CD4-positive, alpha-beta T cell treated with Interleukin-21 for 1 hour (primary cell): ENCODE results near the gene GLCE.

ENCODE experiments used
- DNase-seq: peaks from one replicate; pipeline ENCODE4 v3.0.0-alpha.2; 2020

The GLCE gene

DNA sequence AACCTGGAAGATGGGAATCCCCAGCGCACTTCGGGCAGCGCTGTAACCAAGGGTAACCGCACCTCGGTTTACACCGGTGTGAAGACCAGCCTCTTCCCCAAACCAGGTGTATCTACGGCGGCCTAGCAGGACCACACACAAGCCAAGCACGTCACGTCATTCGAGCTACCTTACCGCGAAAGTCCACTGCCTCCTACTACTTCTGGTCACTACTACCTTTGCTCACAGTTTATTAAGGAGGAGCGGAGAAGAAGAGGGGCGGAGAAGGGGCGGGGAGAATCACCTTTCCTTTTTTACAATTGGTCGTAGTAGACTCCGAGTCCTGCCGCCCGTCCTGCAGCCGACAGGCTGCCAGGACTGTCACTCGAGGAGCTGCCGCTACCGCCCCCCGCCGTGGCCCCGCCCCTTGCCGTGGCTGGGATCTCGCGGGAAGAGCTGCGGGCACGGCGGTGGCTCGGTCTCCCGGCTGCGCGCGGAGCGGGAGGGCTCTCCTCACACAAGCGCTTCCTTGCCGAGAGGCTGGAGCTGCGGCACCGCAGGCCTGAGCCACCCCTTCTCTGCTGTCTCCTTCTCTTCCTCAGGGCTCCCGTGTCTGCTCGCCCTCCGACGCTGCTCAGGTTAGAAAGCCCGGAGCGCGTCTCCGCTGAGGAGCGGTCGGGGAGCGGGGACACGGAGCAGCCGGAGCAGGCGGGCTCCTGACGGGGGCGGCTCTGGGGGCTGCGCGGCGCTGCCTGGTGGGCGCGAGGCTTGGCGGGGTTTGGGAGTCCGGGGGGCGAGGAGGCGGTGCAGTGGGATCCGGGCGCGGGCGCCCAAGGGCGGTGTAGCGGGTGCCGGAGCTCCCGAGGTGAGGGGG, at the start of gene GLCE:
GLCE (plus strand) TSS at position 495 of the 853 bp plus-strand sequence. CDS start 95,172 bp downstream, outside the sequence.
- DNase-seq: peak; percentile 94

DNA sequence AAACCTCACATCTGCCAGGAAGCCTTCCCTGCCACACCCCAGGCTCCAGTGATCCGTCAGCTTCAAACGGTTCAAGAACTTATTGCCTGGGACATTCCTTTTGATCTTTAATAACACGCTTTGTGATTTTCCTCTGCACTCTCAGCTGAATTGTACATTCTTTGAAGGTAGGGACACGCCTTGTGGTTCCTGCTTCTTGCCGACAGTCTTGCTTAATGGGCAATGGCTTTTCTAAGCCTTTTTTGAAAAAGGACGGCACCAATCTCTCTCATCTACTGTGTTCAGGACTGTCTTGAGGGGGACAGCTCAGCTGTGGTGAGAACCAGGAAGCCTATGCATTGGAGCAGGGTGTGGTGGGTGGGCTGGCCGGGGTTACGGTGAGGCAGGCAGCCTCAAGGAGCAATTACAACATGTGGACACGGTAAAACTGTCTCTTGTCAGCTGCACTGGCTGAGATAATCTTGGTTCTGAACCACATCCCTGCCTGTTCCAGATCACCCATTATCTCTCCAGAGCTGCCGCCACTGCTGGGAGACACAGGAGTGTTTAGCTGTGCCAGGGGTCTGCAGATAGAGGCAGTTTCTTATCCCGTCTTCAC, 46.0 kb upstream of the GLCE start:
- no peak for DNase-seq

DNA sequence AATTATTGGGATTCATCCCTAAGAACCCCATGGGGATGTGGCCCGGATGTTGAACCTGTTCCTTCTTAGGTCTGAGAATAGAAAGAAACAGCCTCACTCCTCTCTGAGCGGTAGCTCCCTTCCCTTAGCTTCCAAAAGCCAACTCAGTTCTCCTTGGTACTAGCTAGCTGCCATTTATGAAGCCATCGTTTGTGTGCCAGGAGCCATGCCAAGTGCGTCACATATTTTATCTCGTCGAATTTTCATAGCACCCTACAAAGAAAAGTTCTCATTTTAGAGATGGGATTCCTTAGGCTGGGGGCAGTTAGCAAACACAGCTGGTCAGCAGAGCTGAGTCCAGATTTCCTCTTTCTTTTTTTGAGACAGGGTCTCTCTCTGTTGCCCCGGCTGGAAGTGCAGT, 45.4 kb upstream of the GLCE start:
- DNase-seq: no peak

DNA sequence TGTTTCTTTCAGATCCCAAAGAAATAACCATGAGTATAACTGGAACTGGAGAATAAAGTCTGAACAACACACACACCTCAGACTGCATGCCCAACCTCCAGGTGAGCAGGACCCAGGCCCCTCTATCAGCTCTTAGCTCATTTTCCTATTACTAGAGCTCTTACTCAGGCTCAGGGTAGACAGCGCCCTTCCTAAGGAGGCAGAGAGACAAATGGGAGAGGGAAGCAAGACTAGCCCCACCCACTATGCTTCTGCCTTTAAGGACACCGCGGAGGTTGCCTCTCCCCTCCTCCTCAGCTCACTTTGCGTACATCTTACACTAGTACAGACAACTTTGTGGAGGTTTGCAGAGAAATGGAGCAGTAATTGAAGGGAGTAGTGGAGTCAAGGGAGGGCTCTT, 44.0 kb upstream of the GLCE start:
- no peak for DNase-seq

DNA sequence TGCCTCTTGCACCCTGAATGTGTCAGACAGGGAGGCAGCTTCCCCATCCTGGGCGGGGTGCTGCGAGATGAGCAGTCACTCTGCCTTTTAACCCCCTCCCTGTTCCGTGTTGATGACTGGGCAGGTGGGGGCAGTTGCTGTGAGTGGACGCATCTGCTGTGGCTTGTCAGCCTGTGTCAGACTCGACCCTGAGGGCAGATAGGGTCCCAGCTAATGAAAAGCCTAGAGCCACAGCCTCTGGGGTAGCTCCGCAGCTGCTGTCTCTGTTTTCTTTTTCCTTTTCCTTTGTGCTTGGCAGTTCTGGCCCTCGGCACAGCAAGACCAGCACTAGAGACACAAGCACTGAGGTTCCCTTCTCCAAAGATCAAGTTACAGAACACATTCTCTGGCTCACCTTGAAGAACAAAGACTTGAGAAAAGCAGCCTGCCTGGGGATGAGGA, 43.0 kb upstream of the GLCE start:
- no peak for DNase-seq

DNA sequence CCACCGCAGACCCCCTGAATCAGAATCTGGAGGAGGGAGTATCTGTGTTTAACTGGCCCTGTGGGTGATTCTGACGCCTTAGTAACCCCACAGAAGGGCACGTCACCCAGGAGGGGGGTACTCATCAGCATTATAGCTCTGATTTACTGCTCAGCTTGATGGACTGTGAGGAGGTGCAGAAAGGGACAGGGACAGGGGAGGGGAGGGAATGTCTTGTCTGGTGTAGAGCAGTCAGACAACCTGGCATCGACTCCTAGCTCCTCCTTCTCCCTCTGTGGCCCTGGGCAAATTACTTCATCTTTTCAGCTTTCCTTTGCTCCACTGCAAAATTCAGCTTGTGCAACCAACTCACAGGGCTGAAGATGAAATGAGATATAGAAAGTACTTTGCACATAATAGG, 42.3 kb upstream of the GLCE start:
- DNase-seq: no peak

DNA sequence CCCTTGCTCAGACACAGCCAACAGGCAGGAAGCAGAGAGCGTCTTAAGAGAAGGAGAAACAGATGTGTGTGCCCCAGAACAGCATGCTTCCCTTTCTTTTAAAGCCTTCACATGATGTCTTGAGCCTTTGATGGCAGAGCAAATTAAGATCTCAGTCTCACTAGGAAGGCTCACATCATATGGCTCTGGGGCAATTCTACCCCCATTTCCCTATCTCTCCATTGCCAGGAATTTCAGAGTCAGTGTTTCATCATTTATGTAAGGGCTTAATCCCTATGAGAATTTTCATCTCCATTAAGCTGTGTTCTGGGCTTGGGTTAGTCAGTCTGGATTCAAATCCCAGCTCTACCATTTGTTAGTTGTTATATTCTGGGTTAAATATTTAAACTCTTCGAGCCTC, 41.4 kb upstream of the GLCE start:
- no peak for DNase-seq

DNA sequence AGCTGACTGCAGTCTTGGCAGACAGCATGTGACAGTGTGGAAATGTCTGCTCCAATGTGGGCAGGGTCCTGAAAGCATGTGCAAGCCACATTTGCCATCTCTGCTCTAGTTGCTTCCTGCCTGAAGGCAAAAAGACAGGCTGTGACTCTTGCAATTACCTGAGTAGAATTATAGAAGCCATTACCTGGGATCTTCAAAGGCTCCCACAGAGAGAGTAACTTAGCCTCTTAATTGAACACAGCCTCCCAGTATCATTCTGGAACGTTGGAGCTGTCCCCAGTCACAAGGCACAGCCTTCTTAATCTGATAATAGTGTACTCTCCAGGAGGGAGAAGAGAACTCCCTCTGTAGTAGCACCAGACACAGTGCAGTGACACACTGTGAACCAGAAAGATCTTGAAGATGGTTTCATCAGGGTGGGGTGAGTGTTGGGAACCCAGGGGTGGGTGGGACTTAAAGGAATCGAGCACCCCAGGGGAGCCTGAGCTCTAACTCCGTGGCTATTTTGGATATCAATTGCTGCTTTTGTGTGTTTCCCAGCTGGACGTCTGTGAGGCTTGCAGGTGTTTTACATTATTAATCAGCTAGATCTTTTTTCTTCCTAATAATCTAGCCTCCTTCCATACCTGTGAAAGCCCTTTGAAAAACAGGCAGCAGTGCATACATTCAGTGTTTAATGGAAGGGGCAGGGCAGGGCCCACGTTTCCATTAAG, 40.6 kb upstream of the GLCE start:
- no peak for DNase-seq

DNA sequence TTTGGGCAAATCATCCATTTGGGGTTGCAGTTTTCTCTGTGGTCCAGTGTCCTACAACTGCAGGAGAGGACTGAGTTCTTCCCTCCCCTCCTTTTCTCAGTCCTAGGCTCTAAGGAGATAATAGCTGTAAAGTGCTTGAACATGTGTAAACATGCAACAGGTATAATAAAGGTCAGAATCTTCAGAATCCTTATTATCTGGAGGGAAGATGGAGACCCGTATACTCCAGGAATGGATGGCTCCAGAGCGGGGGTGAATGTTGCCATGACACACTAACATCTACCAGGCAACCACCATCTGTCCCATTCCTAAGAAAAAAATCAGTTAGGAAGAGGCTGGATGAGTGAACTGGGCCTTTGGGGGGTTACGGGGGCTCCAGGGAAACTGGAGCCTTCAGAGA, 39.7 kb upstream of the GLCE start:
- no peak for DNase-seq

DNA sequence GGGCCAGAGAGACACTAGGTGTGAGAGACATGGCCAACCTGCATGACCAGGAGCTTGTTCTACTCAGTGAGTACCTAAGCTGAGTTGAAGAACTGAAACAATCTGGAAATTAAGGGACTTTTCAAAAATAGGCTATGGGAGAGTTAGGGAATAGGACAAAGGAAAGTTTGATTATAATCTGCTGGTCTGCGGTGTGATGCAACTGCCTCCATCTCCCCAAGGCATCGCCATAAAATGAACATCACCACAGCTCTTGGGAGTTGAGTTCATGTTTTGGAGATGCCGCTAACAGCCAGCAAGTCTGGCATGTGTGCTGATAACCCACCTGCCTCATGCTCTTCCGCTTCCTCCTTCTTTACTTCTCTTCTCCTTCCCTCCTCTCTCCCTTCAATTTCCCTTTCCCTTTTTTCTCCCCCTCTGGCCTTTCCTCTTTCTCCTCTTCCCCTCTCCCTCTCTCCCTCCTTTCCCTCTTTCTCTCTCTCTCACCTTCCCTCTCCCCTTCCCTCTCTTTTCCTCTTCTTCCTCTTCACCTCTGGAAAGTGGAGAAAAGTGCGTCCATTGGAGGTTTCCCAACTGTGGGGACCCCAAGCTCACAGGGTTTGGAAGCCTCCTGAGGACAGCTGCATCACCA, 39.1 kb upstream of the GLCE start:
- no peak for DNase-seq

DNA sequence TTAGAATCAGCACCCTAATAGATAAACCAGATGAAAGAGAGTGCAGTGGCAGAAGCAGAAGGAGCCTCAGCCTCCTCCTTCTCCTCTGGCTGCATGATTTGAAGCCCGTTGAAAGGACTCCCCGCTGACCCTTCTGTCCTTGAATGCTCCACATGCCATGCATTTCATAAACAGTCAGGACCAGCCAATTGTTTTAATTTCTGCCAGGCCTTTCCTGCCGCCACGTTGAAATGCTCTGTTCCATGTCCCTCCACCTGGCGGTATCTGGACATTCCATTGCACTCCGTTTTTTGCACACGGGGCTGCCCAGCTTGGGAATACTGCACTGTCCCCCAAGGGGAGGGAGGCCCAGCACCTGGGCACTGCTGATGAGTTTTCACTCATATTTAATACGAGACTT, 35.2 kb upstream of the GLCE start:
- DNase-seq: no peak

DNA sequence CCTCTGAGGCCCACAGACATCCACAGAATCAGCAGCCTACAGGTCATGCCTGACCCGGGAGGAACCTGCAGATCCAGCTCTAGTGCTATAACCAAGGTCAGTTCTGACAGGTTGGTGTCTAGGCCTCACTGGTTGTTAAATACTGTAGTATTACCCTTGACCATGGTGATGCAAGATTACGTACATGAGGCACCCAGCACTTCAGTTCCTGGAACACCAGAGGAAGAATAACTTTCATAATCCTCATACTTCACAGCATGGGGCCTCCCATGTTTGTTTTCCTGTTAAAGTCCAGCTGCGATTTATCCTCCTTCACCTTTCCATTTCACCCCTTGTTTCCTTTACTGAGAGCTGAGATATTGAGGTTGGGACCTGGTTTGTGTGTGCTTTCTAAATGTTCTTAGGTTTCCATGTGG, 34.4 kb upstream of the GLCE start:
- DNase-seq: no peak

DNA sequence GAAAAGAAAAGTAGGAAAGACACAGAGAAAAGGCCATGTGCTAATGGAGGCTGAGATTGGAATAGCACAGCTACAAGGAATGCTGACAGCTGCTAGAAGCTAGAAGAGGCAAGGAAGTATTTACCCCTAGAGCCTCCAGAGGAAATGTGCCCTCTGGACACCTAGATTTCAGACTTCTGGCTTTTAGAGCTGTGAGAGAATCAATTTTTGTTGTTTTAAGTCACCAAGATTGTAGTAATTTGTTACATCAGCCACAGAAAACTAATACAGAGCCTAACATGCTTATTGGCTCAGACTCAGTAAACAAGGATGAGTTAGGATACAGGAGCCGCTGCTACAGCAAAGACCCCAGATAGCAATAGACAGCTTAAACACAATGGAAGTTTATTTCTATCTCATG, 33.1 kb upstream of the GLCE start:
- no peak for DNase-seq

DNA sequence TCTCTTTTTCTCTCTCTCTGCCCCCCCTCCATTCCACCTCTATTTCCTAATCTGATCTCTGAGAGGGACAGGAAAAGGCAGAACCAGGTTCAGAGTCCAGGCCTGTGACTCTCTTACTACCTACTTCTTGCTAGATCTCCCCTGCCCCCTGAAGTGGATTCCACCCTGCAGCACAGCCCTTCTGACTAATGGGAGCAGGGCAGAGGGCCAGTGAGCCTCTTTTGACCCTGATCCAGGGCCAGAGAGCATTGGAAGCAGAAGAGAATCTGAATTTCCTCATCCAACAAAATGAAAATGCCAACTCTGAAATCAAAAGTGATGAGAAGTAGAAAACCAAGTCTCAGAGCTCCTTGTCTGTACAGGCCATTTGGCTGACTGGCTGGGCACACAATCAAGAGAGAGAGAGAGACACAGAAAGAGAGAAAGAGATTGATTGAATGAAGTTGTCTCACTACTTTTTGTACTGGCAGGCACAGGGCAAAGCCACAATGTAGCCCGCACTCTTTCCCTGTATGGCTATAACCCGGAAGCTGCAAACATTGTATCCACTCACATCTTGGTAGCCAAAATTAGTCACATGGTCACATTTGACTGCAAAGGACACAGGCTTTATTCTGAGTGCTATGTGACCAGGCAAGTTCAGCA, 31.6 kb upstream of the GLCE start:
- DNase-seq: no peak

DNA sequence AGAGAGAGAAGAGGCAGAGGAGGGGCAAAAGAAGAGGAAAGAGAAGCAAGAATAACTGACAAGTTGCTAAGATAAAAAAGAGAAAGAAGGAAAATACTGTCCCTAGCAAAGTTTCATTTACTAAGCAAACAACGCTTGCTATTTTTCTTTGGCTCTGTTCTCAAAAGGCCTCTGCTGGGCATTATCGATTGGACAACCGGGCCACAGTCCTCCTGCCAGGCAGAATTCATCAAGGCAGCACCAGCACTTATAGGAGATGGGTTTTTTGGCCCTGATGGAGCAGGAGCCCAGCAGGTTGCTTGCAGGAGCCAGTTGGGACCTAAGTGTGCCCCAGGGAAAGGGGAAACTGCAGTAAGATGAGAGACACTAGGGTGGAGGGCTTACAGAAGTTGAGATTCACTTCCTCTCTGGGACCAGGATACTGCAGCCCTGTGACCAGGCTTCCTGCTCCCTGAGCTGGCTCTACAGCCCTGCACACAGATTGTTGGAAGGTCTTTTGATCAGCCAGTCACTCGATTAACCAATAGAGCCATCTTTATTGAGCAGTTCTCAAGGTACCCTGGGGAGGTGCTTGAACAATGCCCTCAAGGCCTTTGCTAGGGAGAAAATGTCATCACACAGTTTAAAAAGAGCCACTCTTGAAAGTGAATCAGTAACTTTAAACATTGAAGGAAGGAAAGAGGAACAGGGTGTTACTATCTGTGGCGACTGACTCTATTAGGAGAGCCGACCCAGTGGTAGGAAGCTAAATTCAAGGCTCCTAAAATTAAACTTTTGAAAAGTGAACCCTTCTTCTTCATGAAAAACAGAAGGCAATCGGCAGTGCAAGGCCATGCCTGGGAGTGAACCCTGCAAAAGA, 28.8 kb upstream of the GLCE start:
- DNase-seq: no peak

DNA sequence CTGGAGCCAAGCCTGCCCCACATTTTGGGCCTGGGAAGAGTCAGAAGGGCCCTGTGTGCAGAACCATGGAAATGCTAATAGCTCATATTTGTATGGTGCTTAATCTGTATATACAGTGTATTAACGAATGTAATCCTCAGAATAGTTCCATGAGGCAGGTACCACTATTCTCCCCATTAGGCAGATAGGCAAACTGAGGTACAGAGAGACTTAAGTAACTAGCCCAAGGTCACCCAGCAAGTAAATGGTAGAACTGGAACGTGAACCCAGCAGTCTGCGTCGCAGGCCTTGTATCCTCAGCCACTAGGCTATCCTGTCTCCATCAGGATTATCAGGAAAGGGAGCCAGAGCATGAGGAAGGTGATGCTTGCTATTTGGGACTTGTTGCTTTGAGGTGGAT, 28.0 kb upstream of the GLCE start:
- DNase-seq: no peak

DNA sequence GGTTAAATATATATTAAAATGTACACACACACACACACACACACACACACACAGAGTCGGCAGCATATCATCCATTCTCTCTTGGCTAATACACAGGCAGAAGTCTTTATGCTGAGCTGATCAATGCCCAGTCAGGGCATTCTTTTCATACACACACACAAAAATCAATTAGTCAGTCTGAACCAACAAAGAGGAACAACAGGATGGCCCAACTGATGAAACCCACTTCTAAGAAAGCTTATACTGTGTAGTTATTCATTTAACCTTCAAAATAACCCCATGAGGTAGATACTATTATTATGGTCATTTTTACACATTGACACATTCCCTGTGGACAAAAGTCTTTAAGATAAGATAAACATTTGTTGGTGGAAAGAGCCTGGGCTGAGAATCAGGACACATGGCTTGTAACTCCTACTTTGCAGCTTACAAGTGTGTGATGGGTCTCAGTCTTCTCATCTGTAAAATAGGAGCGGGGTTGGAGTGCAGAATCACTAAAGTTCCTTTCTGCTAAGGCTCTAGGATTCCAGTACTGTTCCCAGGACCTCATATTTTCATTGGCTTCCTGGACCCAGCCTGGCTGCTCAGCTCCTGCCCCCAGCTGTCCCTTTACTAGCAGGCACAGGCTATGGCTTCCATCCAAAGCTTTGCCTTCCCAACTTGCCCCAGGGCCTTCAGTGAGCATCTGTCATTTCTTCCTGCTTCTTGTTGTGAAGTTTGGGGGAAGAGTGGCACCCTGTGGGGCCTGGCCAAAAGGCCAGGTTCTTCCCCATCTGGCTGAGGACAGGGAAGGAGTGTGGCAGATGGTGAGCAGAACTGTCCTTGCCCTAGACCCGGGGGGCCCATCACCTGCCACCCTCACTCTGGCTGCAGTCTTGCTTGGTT, 27.2 kb upstream of the GLCE start:
- DNase-seq: no peak

DNA sequence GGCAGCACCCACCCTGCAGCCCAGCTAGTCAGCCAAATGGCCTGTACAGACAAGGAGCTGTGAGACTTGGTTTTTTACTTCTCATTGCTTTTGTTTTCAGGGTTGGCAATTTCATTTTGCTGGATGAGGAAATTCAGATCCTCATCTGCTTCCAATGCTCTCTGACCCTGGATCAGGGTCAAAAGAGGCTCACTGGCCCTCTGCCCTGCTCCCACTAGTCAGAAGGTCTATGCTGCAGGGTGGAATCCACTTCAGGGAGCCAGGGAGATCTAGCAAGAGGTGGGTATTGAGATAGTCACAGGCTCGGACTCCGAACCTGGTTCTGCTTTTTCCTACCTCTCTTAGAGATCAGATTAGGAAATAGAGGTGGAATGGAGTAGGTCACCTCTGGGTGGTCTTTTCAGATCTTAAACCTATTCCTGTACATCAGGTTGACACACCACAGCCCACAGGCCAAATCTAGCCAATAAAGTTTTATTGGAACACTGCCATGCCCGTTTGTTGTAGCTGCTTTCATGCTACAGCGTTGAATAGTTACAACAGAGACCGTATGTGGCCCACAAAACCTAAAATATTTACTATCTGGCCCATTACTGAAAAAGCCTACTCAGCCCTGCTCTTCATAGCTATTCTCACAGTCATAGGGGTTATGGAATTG, 26.4 kb upstream of the GLCE start:
- no peak for DNase-seq

DNA sequence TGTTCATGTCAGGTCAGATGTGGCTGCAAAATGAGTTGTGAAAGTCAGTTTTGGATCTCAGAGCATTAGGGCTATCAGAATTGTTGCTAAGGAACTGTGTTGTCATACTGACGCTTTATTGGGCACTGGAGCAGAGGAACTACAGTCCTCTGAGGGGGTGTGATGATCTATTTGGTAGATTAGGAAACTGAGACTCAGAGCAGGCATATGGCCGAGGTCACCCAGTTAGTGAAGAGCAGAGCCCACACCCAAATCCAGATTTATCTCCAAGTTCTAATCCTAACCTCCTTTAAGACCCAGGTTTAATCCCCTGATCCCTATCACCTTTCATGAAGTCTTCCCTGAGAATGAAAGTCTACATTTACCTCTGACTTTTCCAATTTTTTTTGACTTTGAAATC, 25.6 kb upstream of the GLCE start:
- no peak for DNase-seq

DNA sequence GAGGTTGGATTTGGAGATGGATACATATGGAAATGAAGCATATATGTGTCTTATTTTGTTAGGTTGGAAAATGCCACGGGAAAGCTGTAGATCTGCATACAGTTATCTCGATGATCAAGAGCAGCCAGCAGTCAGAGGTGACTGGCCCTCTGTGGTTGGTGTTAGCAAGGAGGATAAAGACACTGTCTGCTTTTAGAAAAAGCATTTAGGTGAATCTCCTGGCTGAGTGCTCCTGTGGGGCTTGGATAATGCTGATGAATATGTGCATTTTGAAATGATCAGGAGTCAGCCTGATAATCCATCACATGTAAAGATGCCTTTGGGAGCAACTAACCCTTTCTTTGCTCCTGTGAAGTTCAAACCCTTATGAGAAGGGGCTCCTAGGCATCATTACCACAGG, 24.9 kb upstream of the GLCE start:
- no peak for DNase-seq
